Frontal cortex (tissue), 4 donors: ENCODE results near the gene VPS4B. TPM values are rescaled to one million over a fixed set of nuclear protein-coding genes. Genes with fewer than 3 reads are reported as not detected.
A peak's percentile ranks its signal among the peaks of the same experiment; 100 is the strongest.
"Not testable (repeated sequence)": the region's sequence is repeated elsewhere in the genome, so short reads cannot be mapped to it uniquely, and the experiment has no call there.

Source experiments
- DNase-seq, 2 donors: peaks; one replicate each; pipeline ENCODE4 v3.0.0; 2012; ENCODE audit warnings: low spot score in 2 of 2
- FAIRE-seq: peaks from 2 replicates; lab custom pipeline; 2012; peaks lifted over from hg19 to GRCh38; lab: Jason Lieb, UNC
- total RNA-seq: library from RNA; depleted of rRNA; stranded (reverse); fragments of >200 nt; gene quantifications from one replicate; pipeline ENCODE4 v1.2.3, GENCODE V29; 2014
- donor health status: control.
- donor health status: control.
- donor health status: control.

The VPS4B gene
- total RNA-seq = 40.8 TPM

GRCh38 chr18:63422087-63422863, at the start of gene VPS4B:
Gene VPS4B (minus strand): TSS chr18:63422476. CDS start chr18:63422259, 217 bp downstream.
- DNase-seq (peak; percentile 93 to 97), FAIRE-seq (peak; percentile 81)

DNA sequence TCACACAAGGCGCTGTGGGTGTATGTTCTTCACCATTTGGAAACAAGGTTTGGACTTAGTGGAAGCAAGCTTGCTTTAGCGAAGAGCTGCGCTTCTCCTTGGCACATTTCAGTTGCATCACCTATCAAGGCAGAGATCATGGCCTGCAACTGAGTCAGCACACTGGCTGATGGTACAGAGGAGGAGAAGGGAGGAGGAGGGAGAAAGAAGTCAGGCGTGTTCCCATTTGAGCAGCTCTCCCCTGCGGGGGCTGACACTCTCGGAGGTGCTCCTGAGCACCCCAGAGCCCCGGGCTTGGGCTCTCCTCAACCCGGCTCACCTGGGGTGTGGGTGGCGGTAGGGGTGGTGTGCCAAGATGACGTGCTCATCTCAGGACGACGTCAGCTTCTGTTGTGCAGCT, 48.5 kb upstream of the VPS4B start:
- DNase-seq (no peak), FAIRE-seq (no peak)

GRCh38 chr18:63468575-63468974, 46.3 kb upstream of the VPS4B start:
- FAIRE-seq = no peak
- DNase-seq = no peak

- no peak for DNase-seq
- FAIRE-seq = no peak
These were observed 45.4 kb upstream of the VPS4B start for GRCh38 chr18:63467699-63468098.

DNA sequence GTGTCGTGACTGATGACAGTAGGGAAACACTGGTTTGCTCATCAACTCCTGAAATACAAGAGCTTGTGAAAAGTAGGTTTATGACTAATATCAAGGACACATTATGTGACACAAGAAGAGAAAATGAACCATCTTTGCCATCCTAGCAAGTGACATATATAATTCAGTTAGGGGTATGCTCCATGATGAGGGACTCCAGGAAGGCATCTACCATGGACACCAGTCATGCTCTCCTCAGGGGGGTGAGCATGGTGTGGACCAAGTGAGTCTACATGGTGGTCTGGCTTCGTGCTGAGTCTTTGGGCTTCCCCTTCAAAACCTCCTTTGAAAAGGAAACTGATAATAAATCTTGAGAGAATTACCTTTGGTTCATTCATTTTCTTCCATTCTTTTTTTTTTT, 42.8 kb upstream of the VPS4B start:
- FAIRE-seq (no peak), DNase-seq (no peak)

DNA sequence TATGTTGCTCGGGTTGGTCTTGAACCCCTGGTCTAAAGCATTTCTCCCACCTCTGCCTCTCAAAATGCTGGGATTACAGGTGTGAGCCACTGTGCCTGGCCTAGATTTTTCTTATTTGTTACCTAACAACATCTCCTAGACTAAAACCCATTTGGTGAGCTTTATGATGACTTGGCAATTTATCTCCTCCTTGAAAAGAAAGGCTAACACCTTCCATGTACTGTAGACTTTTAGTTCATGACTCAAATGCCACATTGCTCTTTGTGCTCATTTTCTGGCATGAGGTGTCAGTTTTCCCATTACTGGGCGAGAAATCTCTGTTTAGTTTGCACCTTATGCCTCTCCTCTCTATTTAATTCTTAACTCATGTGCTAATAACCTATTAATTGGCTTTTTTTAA, 42.2 kb upstream of the VPS4B start:
- DNase-seq (no peak), FAIRE-seq (no peak)

- no peak for FAIRE-seq
- DNase-seq = no peak
These were observed 38.1 kb upstream of the VPS4B start for GRCh38 chr18:63460414-63460813.

DNA sequence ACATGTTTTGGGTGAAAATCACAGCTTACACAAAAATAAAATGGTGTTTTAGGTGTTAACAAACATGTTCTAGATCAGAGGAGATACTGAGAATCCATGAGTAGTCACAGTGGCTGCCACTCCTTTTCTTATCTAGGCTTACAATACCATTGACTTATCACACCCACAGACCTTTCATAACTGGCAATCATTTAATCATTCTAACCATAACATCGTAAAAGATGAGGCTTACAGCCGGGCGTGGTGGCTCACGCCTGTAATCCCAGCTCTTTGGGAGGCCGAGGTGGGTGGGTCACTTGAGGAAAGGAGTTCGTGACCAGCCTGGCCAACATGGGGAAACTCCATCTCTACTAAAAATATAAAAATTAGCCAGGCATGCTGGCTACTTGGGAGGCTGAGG, 35.7 kb upstream of the VPS4B start:
- DNase-seq (no peak), FAIRE-seq (no peak)

DNA sequence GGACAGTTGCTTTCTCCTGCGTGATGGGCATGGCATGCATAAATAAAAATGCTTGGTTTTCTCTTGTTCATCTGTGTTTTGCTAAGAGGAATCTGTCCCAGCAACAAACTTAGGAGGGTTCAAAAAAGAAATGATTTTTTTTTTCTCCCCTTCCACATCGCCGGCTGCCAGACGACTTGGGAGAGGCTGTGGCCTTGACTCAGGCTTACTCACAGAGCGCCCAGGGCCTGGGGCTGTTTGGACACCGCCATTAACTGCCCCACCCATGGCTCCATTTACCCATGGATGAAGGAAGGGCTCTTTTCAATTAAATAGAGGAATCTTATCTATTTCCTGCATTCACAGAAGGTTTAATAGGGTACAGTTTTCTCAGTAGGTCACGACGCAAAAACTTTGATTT, 32.2 kb upstream of the VPS4B start:
- no peak for DNase-seq

GRCh38 chr18:63452751-63453150, 30.5 kb upstream of the VPS4B start:
- DNase-seq, FAIRE-seq: not testable (repeated sequence)

More for the DNA sequence above, 32.2 kb upstream of the VPS4B start:
- no peak for FAIRE-seq

DNA sequence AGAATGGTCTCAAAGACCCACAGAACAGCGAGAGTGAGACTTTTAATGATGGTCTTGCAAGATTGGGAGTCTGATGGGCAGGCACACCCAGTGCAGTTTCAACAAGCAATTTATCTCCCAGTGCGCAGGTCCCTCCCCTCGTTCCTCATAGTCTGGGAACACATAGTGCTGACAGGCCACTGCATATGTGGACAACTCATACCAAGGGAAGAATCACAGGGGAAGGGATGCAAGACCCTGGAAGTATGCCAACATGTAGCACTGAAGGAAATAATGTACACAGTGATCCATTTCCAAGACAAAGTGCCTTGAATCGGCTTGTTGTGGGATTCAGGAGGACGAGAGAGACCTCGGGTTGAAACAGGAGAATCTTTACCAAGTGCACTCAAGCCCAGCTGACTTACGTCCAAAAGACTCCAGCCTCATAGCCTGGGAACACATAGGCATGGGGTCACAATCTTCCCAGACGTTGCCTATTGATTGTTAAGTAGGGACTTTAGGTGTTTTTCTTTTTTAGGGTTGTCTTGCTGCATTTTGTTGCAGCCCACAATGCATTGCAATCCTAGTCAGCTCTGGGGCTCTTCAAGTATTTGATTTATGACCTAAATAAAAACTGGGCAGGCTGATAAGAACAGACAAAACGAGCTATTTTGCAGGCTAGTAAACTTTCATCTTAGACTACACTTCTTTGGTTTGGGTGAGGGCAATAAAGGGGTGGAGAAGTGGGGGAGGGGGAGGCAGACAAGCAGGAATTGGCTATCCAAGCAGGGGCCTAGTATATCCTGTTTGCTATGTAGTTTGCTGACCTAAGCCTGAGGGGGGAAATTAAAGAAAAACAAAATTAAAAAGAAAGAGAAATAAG, 29.8 kb upstream of the VPS4B start:
- FAIRE-seq = no peak

DNA sequence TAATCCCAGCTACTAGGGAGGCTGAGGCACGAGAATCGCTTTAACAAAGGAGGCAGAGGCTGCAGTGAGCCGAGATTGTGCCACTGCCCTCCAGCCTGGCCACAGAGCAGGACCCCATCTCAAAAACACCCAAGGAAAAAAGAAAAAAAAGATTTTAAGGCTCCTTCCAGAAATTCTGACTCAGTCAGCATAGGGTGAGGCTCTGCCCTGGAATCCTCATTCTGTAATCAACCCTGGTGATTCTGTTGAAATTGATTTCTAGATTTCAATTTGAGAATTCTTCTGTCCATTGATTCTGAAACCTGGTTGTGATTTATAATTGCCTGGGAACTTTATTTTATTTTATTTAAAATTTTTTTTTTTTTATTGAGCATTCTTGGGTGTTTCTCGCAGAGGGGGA, 27.1 kb upstream of the VPS4B start:
- FAIRE-seq = no peak

More for the DNA sequence above, 29.8 kb upstream of the VPS4B start:
- no peak for DNase-seq

GRCh38 chr18:63447066-63447465, 24.8 kb upstream of the VPS4B start:
- DNase-seq (no peak), FAIRE-seq (no peak)

More for the DNA sequence above, 27.1 kb upstream of the VPS4B start:
- DNase-seq = no peak

DNA sequence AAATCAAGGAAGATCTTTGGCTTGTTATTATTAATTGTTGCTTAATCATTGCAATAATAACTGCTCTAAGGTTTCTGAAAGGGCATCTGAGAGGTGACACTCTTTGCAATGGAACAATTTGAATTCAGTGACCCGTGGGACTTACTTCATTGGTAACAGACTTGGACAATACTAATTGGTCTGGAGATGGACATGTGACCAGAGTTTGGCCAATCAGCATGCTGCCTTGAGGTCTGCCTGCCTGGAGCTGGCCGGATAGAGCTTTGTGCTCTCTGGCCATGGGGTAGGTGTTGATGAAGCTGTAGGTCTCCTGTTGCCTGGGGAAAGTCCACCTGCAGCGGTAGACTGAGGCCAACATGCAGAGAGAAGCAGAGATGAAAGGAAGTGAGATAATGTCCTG, 24.0 kb upstream of the VPS4B start:
- FAIRE-seq (no peak), DNase-seq (no peak)

GRCh38 chr18:63445037-63445436, 22.8 kb upstream of the VPS4B start:
- no peak for FAIRE-seq
- DNase-seq = no peak

- DNase-seq (no peak), FAIRE-seq (no peak)
These were observed 22.3 kb upstream of the VPS4B start for GRCh38 chr18:63444580-63444979.

DNA sequence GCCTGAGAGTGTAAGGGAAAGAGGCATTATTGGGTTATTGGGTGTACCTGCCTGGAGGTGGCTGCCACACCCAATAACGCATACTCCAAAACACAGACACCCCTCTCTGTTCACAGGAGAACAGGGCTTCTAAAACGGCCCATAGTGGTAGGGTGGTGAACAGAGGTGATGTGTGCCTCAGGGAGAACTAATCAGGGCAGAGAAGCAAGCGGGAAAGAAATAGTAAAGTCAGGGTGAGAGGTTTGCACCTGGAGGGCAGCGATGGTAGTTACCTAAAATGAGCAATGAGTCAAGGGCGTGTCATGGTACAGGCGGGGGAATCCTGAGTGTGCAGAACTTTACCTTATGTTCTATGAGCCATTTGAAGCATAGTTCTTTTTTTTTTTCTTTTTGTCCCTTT, 21.6 kb upstream of the VPS4B start:
- DNase-seq (no peak), FAIRE-seq (no peak)

DNA sequence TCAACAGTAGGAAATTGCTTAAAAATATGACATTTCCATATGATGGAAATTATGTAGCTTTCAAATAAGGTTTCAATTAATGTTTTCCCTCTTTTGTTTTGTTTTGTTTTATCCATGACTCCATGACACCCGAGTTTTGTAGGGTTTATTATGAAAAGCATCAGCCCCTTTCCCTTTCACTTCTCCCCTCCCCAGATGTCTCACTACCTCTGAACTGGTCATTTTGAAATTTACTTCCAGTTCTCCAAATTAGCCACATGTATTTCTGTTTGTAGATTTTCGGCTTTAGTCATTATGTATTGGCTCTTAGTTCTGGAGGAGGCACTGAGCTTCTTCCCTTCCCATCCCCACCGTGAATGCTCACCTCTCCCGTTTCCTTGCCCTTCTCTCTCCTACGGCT, 18.6 kb upstream of the VPS4B start:
- FAIRE-seq (no peak), DNase-seq (no peak)

DNA sequence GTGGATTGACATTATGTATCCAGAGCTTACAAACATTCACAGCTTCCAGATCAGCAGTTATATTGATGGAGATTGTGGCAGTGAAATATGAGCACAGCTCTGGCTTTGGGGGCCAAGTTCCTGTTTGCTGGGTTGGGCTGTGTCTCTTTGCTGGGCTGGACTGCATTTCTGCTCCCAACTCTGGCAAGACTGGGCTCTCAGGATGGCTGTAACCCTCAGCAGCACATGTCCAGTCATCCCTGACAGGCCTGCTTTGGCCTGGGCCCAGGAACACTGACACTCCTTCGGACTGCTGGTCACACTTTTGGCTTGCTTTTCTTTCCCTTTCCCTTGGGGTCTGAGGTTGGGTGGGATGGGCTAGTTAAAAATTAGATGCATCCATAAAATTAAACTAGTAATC, 17.9 kb upstream of the VPS4B start:
- FAIRE-seq = no peak
- DNase-seq = no peak

DNA sequence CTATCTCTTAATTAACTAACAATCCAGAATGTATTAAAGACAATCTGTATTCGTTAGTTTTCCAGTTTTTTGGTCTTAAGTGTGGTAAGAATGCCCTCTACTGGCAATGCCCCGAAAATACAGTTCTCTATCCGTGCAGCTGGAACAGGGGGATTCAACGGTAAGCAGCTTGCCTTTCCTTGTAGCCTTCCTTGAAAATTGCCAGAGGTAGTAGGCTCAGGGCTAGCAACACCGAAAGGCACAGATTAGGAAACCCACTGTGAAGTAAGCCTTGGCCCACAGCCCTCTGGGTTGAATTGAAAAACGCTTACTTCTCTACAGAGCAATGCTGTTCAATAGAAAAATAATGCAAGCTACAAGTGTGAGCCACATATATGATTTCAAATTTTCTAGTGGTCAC, 17.1 kb upstream of the VPS4B start:
- peak; percentile 28 to 53 for DNase-seq
- peak; percentile 77 for FAIRE-seq

GRCh38 chr18:63438181-63438580, 15.9 kb upstream of the VPS4B start:
- no peak for DNase-seq
- FAIRE-seq = no peak
